Measurements from ENCODE around the gene SLC1A5.
A peak's percentile ranks its signal among the peaks of the same experiment; 100 is the strongest.
"Not testable (repeated sequence)": the region's sequence is repeated elsewhere in the genome, so short reads cannot be mapped to it uniquely, and the experiment has no call there.

SLC1A5 gene

DNA sequence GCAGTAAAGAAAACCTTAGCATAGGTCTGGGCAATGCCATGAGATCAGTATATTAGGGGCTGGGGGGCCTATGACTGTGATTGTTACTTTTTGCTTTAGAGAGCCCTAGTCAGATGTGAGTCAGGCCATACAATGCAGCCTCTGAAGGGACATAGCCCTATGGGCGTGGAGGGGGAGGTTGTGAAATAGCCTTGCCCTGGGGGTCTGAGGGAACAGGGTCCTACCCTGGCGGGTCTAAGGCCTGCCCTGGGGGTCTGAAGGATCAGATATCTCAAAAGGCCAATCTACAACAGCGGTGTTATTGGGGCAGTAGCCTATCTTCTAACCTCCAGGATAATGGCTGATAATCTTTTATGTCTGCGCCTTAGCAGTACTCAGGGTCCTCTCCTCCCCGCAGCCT lies 13.8 kb upstream of the SLC1A5 start:
- DNase-seq (ENCODE audit: low read depth), result no peak

DNA sequence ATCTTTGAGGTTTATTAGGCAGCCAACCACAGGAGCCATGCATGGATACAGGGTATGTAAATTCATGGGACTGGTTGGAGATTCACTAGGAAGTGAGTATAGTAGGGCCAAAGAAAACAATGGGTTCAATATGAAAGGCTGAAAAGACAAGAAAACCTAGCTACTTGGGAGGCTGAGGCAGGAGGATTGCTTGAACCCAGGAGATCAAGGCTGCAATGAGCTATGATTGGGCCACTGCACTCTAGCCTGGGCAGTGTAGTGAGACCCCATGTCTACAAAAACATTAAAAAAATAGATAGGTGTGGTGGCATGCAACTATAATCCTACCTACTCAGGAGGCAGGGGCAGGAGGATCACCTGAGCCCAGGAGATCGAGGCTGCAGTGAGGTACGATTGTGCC lies 10.3 kb upstream of the SLC1A5 start:
- DNase-seq (ENCODE audit: low read depth), result no peak

DNA sequence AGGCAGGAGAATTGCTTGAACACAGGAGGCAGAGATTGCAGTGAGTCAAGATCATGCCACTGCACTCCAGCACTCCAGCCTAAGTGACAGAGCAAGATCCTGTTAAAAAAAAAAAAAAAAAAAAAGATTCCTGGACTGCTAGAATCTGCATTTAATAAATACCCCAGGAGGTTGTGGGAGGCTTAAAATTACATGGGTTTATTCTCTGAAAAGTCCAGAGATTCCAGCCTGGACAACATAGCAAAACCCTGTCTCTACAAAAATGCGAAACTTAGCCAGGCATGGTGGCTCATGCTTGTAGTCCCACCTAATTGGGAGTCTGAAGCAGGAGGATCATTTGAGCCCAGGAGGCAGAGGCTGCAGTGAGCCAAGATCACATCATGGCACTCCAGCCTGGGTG lies 9.5 kb upstream of the SLC1A5 start:
- DNase-seq (ENCODE audit: low read depth), result no peak

DNA sequence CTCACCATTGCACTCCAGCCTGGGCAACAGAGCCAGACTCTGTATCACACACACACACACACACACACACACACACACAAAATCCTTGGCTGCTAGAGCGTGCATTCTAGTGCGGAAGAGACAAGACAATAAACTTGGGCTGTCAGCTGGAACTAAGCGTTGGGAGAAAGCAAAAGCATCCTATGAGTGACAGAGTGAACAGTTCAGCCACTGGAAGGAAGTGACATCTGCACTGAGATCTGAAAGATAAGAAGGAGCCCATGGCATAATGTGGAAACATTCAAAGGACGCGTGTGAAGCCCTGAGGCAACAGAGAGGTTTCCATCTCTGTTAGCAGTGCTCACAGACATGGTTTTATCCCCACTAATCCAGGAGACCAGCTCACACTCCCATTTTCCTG lies 3.5 kb upstream of the SLC1A5 start:
- no peak for DNase-seq (ENCODE audit: low read depth)

DNA sequence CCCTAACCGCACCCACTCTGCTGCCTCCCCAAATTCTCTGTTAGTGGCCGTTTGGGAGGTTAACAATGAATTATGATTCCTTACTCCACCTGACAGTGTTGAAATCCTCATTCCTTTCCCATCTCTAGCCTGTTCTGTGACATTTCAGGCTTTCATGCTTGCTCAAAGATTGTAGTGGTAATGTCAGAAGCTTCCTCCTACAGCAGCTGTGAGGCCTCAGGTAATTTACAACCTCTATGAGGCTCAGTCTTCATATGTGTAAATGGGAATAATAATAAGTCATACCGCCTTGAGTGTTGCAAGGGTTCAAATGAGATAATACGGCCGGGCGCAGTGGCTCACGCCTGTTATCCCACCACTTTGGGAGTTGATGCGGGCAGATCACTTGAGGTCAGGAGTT lies 977 bp upstream of the SLC1A5 start:
- DNase-seq (ENCODE audit: low read depth), result no peak

DNA sequence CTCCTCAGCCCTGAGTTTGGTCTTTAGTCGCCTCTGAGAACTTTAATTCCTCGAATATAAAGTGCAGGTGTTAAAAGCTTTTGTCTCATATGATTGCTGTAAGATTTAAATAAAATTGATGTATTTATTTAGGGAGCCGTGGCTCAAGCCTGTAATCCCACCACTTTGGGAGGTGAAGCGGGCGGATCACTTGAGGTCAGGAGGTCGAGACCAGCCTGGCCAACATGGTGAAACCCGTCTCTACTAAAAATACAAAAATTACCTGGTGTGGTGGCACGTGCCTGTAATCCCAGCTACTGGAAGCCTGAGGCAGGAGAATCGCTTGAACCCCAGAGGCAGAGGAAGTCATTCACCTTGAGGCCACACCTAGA lies 559 bp upstream of the SLC1A5 start:
- no peak for DNase-seq (ENCODE audit: low read depth)

DNA sequence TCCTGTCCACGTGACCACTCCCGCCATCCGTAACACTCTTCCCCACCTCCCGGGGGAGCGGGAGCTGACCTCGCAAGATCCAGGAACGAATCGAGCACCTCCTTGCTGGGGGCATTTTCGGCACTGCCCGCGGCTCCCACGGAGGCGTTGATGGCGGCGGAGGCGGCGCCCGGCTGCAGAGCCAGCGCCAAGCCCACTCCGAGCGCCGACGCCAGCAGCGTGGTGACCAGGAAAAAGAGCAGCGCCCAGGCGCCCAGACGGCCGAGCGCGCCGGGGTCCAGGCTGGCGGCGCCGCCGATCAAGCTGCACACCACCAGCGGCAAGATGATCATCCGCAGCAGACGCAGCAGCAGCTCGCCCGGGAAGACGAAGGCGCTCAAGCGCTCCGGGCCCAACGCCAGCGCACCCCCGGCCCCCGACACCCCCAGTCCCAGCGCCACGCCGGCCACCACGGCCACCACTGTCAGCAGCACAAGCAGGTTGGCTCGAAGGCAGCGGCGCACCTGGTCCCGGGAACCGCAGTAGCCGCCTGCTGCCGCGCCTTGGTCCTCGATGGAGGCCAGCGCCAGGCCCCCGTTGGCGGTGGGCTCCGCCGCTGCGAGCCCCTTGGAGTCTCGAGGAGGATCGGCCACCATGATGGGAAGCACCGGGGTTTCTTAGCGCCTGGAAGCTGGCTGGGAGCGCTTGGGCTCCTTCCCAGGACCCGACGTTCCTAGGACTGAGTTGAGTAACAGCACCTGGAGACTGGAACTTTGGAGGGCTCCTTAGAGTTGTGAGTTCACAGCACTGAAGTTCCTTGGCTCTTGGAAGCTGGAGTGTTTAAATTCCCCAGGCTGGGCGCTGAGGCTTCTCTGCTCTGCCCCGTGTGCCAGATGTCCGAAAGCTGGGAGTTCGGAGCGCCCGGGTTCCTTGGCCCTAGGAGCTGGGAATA lies 798 bp downstream of the SLC1A5 start:
- DNase-seq (ENCODE audit: low read depth), result peak; percentile 10

DNA sequence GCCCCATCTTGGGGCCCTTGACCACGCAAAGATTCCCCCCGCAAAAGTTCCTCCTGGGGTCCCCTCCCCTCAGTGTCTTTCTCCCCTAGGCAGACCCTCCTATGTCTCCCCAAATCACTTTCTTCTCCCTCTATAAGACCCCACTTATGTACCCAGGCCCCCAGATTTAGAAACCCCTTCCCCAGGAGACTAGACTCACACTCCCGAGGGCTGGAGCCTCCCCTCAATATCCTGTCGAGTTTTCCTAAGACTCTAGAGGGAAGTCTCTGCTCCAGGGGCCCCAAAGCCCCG lies 1.4 kb downstream of the SLC1A5 start:
- DNase-seq (ENCODE audit: low read depth), result no peak

DNA sequence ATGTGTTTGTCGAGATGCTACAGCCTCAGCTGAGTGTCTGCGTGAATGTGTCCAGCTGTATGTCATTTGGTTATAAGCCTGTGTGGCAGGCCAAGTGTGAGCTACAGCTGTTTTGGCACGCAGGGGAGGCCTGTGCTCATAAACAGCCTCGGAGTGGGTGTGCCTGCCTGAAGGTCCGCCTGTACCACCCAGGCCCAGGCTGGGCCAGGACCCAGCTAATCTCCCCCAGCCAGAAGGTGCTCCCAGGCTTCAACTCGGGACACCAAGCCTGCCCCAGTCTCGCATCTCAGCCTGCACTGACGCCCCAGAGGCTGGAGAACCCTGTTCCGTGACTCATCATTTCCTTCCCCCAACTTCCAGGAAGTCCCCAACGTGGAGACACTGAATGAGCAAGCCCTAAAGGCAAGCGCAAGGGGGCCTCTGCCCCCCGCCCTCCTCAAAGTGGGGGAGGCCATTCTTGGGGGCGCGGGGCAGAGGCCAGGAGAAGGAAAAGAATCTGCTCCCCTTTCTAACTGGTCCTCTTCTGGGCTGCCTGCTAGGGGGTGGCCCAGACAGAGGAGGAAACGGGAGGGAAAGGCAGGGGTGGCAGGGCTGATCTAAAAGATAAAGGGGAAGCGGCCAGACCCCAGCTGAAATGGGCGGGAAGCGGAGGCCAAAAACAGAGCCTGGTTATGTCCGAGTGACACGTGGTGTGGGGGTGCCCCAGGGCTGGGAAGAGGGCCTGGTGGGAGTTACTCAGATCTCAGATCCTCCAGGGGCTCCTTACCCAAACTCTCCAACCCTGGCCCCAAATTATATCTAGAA lies 2.0 kb downstream of the SLC1A5 start:
- DNase-seq (ENCODE audit: low read depth), result peak; percentile 78

DNA sequence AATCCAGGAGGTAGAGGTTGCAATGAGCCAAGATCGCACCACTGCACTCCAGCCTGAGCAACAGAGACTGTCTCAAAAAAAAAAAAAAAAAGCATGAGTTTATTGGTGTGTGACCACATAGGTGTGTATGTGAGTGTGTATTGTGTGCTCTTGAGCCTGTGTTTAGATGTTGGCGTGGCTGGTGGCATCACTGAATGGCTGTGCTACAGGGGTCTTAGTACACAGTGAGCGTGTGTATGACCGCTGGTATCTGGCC lies 2.5 kb downstream of the SLC1A5 start:
- DNase-seq (ENCODE audit: low read depth), result no peak

DNA sequence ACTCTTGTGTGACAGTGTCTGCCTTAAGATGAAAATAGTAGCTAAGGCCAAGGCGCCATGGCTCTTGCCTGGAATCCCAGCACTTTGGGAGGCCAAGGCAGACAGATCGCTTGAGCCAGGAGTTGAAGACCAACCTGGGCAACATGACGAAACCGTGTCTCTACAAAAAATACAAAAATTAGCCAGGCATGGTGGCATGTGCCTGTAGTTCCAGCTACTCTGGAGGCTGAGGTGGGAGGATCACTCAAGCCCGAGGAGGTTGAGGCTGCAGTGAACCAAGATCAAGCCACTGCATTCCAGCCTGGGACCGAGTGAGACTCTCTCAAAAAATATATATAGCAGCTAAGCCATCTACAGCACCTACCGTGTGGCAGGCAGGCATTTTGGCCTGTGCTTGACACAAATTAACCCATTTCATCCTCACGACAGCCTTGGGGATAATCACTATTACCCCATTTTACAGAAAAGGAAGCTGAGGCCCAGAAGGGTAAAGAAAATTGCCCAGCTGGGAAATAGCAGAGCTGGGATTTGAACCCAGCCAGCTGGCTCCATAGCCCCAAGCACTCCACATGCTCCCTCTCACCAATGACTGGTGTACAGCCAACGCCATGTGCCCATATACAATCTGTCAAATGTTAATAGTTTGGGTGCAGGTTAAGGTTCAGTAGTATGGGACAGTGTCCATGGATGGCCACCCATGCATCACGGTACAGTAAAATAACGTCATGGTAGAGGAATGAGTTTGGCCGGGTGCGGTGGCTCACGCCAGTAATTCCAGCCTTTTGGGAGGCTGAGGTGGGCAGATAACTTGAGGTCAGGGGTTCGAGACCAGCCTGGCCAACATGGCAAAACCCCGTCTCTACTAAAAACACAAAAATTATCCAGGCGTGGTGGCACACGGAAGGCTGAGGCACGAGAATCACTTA lies 3.1 kb downstream of the SLC1A5 start:
- no peak for DNase-seq (ENCODE audit: low read depth)

DNA sequence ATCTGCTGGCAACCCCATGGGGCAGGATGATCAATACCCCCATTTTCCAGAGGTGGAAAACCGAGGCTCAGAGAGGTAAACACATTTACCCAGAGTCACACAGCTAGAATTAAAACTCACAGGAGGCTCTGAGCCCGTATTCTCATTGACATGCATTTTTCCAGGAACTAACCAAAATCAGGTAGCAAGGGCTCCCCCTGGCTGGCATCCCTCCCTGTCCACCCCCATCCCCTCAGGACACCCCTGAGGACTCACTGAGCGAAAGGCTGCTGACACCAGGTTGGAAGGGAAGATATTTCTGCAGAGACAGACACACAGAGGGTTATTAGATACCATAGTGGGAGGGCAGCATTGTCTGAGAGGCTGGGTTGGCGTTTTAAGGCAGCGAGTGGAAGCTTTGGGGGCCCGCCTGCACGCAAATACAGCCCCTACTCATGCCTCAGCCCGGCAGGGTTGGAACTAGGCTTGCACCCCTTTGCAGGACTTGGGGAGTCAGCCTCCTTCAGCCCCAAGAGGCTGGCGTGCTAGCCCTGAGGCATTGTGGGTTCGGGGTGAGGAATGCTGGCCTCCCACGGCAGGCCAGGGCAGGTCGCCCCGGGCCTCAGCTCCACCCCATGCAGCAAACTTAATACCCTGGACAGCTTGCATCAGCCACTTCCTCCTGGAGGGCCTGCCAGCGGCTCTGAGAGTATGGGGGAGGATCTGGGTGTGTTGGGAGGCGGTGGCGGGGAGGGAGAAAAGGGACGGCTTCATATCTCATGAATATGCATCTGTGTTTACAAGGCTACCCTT lies 3.9 kb downstream of the SLC1A5 start:
- DNase-seq (ENCODE audit: low read depth), result no peak

DNA sequence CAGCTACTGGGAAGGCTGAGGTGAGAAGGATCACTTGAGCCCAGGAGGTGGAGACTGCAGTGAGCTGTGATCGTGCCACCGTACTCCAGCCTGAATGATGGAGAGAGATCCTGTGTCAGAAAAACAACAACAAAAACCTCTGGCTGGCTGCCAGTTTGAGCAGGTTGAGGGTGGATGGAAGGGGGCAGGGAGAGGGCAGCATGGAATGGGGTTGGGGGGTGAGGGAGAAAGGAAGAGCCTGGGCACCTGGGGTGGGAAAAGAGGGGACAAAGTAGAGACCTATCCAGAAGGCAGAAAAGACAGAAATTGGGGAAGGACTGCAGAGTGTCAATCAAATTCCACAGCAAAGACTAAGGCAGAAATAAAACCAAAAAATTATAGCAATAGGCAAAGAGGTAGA lies 4.7 kb downstream of the SLC1A5 start:
- no peak for DNase-seq (ENCODE audit: low read depth)

DNA sequence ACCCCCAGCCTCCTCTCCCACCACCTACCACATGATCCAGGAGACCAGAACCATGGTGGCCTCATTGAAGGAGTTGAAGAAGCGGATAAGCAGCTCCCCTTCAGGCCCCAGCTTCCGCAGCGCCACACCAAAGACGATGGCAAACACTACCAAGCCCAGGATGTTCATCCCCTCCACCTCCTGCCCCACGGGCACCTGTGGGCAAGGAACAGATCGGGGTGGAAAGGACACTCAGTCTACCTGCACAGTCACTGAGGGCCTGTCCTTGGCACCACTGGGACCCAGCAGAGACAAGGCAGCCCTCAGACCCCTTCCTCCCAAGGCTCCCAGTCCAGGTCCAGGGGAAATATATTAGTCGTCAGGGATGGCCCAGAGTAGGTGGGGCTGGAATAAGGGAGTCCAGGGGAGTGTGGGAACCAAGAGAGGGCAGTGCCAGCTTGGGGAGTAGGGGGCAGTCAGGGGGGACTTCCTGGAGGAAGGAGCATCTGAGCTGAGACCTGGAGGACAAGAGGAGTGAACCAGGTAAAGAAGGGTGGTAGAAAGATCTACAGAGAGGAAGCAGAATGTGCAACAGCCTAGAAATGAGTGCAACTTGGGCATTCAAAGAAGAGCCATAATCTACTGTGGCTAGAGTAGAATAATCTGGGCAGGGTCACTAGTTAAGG lies 5.9 kb downstream of the SLC1A5 start:
- no peak for DNase-seq (ENCODE audit: low read depth)

DNA sequence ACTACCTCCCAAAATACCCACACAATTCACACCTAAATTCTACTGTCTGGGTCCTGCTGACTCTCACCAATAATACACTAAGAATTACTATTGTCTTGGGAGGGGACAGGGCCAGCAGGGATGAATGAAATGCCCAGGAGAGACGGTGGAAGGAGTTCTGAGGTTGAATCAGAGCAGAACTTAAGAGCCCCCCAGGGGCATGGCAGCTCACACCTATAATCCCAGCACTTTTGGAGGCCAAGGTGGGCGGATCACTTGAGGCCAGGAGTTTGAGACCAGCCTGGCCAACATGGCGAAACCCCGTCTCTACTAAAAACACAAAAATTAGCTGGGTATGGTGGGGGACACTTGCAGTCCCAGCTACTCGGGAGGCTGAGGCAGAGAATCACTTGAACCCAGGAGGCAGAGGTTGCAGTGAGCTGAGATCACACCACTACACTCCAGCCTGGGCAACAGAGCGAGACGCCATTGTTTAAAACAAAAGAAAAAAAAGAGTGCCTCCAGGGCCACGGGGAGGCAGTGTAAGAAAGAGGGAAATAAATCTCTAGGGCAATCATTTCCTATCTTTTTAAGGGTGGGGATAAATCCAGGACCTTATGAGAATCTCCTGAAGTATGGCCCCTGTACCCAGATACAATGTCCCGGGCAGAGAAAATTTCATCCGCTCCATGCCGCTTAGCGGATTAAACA lies 10.3 kb downstream of the SLC1A5 start:
- DNase-seq (ENCODE audit: low read depth), result not testable (repeated sequence)

DNA sequence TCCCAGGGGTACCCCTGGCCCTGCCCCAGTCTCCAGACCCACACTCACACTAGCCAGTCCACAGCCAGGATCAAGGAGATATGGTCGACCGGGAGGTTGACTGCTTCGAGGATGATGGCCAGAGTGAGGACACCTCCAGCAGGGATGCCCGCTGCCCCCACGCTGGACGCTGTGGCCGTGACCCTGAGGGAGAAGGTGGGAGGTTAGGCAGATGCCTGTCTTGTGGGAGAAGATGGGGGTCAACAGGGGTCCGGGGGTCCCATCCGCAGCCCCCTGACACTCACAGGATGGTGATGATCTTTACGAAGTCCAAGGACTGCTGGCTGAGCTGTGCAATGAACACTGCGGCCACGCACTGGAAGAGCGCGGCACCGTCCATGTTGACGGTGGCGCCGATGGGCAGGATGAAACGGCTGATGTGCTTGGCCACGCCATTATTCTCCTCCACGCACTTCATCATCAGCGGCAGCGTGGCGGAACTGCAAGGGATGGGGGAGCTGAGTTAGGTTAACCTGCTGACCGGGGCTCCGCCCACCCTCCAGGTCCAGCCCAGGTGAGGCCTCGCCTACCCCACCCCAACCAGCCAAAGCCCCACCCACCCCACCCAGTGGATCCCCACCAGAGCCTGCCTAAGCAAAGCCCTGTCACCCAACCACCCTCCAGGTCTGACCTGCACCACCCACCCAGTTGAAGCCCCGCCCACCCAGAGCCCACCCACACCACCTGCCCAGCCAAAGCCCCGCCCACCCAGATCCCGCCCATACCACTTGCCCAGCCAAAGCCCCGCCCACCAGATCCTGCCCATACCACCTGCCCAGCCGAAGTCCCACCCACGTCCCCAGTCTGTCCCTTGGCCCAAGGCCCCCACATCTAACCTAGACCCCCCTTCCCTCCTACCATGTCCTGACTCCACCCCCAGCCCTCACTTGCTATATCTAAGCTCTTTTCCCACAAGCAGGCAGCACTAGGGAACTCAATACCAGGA lies 11.2 kb downstream of the SLC1A5 start:
- DNase-seq (ENCODE audit: low read depth), result no peak

DNA sequence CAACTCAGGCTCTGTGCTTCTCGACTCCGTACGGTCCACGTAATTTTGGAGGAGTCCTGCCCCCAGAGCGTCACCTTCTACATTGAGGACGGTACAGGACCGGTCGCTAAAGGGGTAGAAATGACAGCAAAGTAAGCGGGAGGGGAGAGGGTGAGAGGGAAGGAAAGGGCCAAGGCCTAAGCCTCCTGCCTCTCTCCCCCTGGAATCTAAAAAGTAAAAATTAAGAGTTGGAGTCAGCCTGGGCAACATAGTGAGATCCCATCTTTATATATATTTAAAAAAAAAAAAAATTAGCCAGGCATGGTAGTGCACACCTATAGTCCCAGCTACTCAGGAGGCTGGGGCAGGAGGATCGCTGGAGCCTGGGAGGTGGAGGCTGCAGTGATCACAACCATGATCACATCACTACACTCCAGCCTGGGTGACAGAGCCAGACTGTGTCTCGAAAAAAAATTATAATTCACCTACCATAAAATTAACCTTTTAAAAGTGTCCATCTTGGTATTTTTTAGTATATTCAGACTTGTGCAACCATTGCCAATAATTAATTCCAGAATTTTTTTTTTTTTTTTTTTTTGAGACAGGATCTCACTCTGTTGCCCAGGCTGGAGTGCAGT lies 12.6 kb downstream of the SLC1A5 start:
- no peak for DNase-seq (ENCODE audit: low read depth)

DNA sequence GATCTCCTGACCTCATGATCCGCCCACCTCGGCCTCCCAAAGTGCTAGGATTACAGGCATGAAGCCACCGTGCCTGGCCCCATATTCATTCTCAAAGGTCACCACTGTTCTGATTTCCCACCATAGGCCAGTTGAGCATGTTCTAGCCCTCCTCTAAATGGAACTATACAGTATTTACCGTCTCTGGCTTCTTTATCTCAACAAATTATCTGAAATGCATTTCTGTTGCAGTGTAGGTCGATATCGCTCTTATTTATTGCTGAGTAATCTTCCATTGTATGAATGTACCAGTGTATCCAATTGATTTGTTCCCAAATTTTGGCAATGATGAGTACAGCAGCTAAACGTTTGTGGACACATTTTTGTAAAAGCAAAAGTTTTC lies 15.4 kb downstream of the SLC1A5 start:
- no peak for DNase-seq (ENCODE audit: low read depth)

Data from T follicular helper cell (primary cell).